ENCODE results near the gene DQX1. TPM values are rescaled to one million over a fixed set of nuclear protein-coding genes. Genes with fewer than 3 reads are reported as not detected.

The DQX1 gene
- total and polyA plus RNA-seq, 11 donors: not detected

- no peaks in the 10 kb centered on the region for H3K9me3 ChIP-seq
- H3K36me3 ChIP-seq: peaks cover 0 to 3% (median 0%) of the 10 kb centered on the region in 9 donors
- H3K4me1 ChIP-seq: peaks cover 0 to 21% (median 17%) of the 10 kb centered on the region in 12 donors
- no peak overlapping the region for H3K4me3 ChIP-seq
- no peak overlapping the region for H3K27ac ChIP-seq
- DNase-seq (no peak), ATAC-seq (no peak)
- intact Hi-C loops (cut with DNase I): loop anchor here in 1 of 10 donors (2.0 kb wide), 1 partner anchor 15 kb away; no protein-coding TSS in a partner anchor
- peaks cover 0 to 4% (median 0%) of the 10 kb centered on the region in 9 donors for H3K27me3 ChIP-seq
- 73 to 84% (median 77%) methylated on average over 3 of the region's 3 CpGs for WGBS, 4 donors
- TF ChIP-seq, protein P1, sequence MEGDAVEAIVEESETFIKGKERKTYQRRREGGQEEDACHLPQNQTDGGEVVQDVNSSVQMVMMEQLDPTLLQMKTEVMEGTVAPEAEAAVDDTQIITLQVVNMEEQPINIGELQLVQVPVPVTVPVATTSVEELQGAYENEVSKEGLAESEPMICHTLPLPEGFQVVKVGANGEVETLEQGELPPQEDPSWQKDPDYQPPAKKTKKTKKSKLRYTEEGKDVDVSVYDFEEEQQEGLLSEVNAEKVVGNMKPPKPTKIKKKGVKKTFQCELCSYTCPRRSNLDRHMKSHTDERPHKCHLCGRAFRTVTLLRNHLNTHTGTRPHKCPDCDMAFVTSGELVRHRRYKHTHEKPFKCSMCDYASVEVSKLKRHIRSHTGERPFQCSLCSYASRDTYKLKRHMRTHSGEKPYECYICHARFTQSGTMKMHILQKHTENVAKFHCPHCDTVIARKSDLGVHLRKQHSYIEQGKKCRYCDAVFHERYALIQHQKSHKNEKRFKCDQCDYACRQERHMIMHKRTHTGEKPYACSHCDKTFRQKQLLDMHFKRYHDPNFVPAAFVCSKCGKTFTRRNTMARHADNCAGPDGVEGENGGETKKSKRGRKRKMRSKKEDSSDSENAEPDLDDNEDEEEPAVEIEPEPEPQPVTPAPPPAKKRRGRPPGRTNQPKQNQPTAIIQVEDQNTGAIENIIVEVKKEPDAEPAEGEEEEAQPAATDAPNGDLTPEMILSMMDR (IDR thresholded peaks at IDR 0.05): no peak
- TF ChIP-seq POLR2A (IDR thresholded peaks at IDR 0.05): no peak
Observed at GRCh38 chr2:74546004-74546403, 20.0 kb upstream of the DQX1 start.

DNA sequence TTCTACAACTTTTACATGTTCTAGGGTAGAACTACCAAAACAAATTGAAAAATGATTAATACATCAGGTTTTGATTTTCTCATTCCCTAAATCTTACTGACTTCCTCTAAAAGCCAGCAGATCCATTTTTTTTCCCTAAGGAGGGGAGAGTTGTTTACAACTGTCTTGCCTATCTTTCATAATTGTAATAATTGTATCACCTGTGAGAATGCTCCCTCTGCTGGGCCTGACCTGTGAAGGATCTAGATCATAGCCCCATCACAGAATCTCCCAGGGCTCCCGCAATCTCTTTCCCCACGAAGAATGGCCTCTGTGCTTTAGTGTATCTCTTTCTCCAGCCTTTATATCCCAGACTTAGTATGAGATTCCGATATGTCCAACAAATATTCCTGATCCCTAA is 18.6 kb upstream of the DQX1 start:
- no peaks in the 10 kb centered on the region for H3K36me3 ChIP-seq
- no peak overlapping the region for H3K4me3 ChIP-seq
- peaks cover 0 to 2% (median 0%) of the 10 kb centered on the region in 9 donors for H3K27me3 ChIP-seq
- peaks cover 0 to 28% (median 19%) of the 10 kb centered on the region in 12 donors for H3K4me1 ChIP-seq
- TF ChIP-seq POLR2A (IDR thresholded peaks at IDR 0.05): no peak
- TF ChIP-seq, protein P1 (IDR thresholded peaks at IDR 0.05): peak in 1 of 12 donors; percentile 13
- no peak overlapping the region for H3K27ac ChIP-seq
- intact Hi-C loops (cut with DNase I): no loop called here
- 85 to 92% (median 89%) methylated on average over 3 of the region's 3 CpGs for WGBS, 4 donors
- H3K9me3 ChIP-seq: no peaks in the 10 kb centered on the region
- ATAC-seq: no peak
- no peak for DNase-seq

DNA sequence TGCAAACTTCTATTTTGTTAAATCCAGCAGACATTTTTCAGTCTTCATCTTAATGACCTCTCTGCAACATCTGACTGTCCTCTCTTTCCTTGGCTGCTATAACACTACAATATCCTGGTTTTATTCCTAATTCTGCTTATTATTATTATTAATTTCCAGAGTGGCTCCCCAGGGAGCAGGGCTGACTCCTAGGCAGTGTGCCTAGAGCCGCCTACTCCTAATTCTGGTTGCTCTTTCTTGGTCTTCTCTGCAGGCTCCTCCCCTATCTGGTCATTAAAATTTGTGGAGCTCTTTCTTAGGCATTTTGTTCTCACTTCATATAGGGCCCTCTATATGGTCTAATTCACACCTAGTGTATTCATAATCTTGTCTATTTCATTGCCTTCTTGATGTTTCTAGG is 16.9 kb upstream of the DQX1 start:
- intact Hi-C loops (cut with DNase I): no loop called here
- no peak for TF ChIP-seq POLR2A (IDR thresholded peaks at IDR 0.05)
- TF ChIP-seq, protein P1 (IDR thresholded peaks at IDR 0.05): no peak
- Histone ChIP-seq H3K9me3 (no peaks in the 10 kb centered on the region), H3K36me3 (no peaks in the 10 kb centered on the region), H3K4me3 (no peak overlapping the region), H3K27me3 (no peaks in the 10 kb centered on the region), H3K4me1 (peaks cover 0 to 14% (median 5%) of the 10 kb centered on the region in 12 donors), H3K27ac (no peak overlapping the region)
- ATAC-seq (peak in 1 of 4 donors; percentile 42), DNase-seq (no peak)
- 59 to 72% (median 68%) methylated on average over 1 of the region's 1 CpG for WGBS, 4 donors

GRCh38 chr2:74540291-74540690 is 14.3 kb upstream of the DQX1 start:
- H3K4me1 ChIP-seq: peaks cover 0 to 13% (median 5%) of the 10 kb centered on the region in 12 donors
- no peak overlapping the region for H3K4me3 ChIP-seq
- peak overlapping the region in 11 of 12 donors; percentile 33 to 82 (median 70) for H3K27ac ChIP-seq
- WGBS, 4 donors: 36 to 58% (median 54%) methylated on average over 5 of the region's 5 CpGs
- H3K9me3 ChIP-seq: no peaks in the 10 kb centered on the region
- intact Hi-C loops (cut with DNase I): no loop called here
- TF ChIP-seq POLR2A (IDR thresholded peaks at IDR 0.05): no peak
- TF ChIP-seq, protein P1 (IDR thresholded peaks at IDR 0.05): no peak
- DNase-seq (peak in 4 of 5 donors; percentile 67 to 83 (median 78)), ATAC-seq (peak; percentile 83 to 95 (median 88))
- H3K36me3 ChIP-seq: no peaks in the 10 kb centered on the region
- H3K27me3 ChIP-seq: no peaks in the 10 kb centered on the region

All from heart left ventricle (tissue), 16 donors.